GM21526 (cell line): ENCODE results near the gene CAMSAP1.
A peak's percentile ranks its signal among the peaks of the same experiment; 100 is the strongest.
"Not testable (repeated sequence)": the region's sequence is repeated elsewhere in the genome, so short reads cannot be mapped to it uniquely, and the experiment has no call there.

Source experiments
- ATAC-seq: cut with Tn5 transposase; IDR thresholded peaks from one replicate; pipeline ENCODE4 v1.9.1; 2021; ENCODE audit warnings: moderate library complexity; ENCODE audit not compliant: unreplicated experiment, low FRiP score

CAMSAP1 gene

GRCh38 chr9:135924628-135925338 is 17.4 kb upstream of the CAMSAP1 start:
- no peak for ATAC-seq

GRCh38 chr9:135923508-135923907 is 16.2 kb upstream of the CAMSAP1 start:
- ATAC-seq = no peak

- ATAC-seq = no peak
These were observed 14.5 kb upstream of the CAMSAP1 start for GRCh38 chr9:135921749-135922310.

- no peak for ATAC-seq
These were observed 13.7 kb upstream of the CAMSAP1 start for GRCh38 chr9:135920973-135921585.

- no peak for ATAC-seq
These were observed 13.0 kb upstream of the CAMSAP1 start for GRCh38 chr9:135920256-135920930.

- no peak for ATAC-seq
These were observed 12.1 kb upstream of the CAMSAP1 start for GRCh38 chr9:135919318-135919890.

- not testable (repeated sequence) for ATAC-seq
These were observed 8.9 kb upstream of the CAMSAP1 start for GRCh38 chr9:135916227-135916626.

GRCh38 chr9:135914921-135915320 is 7.6 kb upstream of the CAMSAP1 start:
- no peak for ATAC-seq

- not testable (repeated sequence) for ATAC-seq
These were observed 3.9 kb upstream of the CAMSAP1 start for GRCh38 chr9:135911233-135911632.

- ATAC-seq = no peak
These were observed 3.4 kb upstream of the CAMSAP1 start for GRCh38 chr9:135910757-135911156.

GRCh38 chr9:135910216-135910615 is 2.9 kb upstream of the CAMSAP1 start:
- no peak for ATAC-seq

- ATAC-seq = no peak
These were observed 2.0 kb upstream of the CAMSAP1 start for GRCh38 chr9:135909371-135909770.

GRCh38 chr9:135908754-135909204 is 1.4 kb upstream of the CAMSAP1 start:
- no peak for ATAC-seq

- ATAC-seq = peak; percentile 4
These were observed 877 bp upstream of the CAMSAP1 start for GRCh38 chr9:135908093-135908753.

- peak; percentile 36 for ATAC-seq
These were observed 328 bp downstream of the CAMSAP1 start for GRCh38 chr9:135907006-135907430.

GRCh38 chr9:135906291-135907005 is 898 bp downstream of the CAMSAP1 start:
- ATAC-seq = peak; percentile 3

GRCh38 chr9:135905380-135906258 is 1.7 kb downstream of the CAMSAP1 start:
- no peak for ATAC-seq

- ATAC-seq = no peak
These were observed 3.4 kb downstream of the CAMSAP1 start for GRCh38 chr9:135903786-135904520.
